ENCODE data around the gene BPIFB3.

- TF ChIP-seq, protein P1, sequence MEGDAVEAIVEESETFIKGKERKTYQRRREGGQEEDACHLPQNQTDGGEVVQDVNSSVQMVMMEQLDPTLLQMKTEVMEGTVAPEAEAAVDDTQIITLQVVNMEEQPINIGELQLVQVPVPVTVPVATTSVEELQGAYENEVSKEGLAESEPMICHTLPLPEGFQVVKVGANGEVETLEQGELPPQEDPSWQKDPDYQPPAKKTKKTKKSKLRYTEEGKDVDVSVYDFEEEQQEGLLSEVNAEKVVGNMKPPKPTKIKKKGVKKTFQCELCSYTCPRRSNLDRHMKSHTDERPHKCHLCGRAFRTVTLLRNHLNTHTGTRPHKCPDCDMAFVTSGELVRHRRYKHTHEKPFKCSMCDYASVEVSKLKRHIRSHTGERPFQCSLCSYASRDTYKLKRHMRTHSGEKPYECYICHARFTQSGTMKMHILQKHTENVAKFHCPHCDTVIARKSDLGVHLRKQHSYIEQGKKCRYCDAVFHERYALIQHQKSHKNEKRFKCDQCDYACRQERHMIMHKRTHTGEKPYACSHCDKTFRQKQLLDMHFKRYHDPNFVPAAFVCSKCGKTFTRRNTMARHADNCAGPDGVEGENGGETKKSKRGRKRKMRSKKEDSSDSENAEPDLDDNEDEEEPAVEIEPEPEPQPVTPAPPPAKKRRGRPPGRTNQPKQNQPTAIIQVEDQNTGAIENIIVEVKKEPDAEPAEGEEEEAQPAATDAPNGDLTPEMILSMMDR (optimal IDR thresholded peaks at IDR 0.05 in 1 of 3, IDR thresholded peaks at IDR 0.05 in 1 of 3, conservative IDR thresholded peaks at IDR 0.05 in 1 of 3; ENCODE audit: extremely low read depth in 1 of 3, insufficient read depth in 2 of 3, low read length in 3 of 3): no peak
- no peak for TF ChIP-seq EZH2 (IDR thresholded peaks at IDR 0.05; ENCODE audit: low read length)
These were observed 30.1 kb upstream of the BPIFB3 start for GRCh38 chr20:33023439-33024242.
